VCaP (cell line): Measurements from ENCODE around the gene LDHAL6B.

Source experiments
- H3K27ac ChIP-seq: fragments of 450-650 bp; 2 replicates; pipeline ENCODE4 v1.5.1; 2017
- TF ChIP-seq, protein P1 (sequence below): fragments of 450-650 bp; conservative IDR thresholded peaks from 2 replicates; pipeline ENCODE4 v1.5.1; 2017; ENCODE audit warnings: mild to moderate bottlenecking, moderate library complexity

The LDHAL6B gene

DNA sequence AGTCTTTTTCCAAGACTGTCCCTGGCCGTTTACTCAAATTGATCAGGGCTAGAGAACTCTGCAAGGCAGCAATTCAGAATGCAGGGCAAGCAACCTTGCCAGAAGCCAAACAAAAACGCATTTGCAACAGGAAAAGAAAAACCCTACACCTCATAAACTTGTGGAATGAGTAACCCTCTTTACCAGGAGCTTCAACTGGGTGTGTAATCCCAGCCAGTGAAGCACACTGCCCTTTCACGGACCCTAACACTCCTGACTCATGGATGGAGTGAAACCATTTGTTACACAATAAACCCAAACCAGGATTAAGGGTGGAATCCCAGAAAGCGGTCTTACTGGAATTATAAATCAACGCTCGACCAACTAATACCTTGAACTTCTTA lies 14.8 kb upstream of the LDHAL6B start:
- H3K27ac ChIP-seq, result no peak overlapping the region
- TF ChIP-seq, protein P1, sequence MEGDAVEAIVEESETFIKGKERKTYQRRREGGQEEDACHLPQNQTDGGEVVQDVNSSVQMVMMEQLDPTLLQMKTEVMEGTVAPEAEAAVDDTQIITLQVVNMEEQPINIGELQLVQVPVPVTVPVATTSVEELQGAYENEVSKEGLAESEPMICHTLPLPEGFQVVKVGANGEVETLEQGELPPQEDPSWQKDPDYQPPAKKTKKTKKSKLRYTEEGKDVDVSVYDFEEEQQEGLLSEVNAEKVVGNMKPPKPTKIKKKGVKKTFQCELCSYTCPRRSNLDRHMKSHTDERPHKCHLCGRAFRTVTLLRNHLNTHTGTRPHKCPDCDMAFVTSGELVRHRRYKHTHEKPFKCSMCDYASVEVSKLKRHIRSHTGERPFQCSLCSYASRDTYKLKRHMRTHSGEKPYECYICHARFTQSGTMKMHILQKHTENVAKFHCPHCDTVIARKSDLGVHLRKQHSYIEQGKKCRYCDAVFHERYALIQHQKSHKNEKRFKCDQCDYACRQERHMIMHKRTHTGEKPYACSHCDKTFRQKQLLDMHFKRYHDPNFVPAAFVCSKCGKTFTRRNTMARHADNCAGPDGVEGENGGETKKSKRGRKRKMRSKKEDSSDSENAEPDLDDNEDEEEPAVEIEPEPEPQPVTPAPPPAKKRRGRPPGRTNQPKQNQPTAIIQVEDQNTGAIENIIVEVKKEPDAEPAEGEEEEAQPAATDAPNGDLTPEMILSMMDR, result no peak

GRCh38 chr15:59194639-59195325 lies 11.9 kb upstream of the LDHAL6B start:
- H3K27ac ChIP-seq, result no peak overlapping the region
- TF ChIP-seq, protein P1, result no peak

GRCh38 chr15:59196416-59196815 lies 10.2 kb upstream of the LDHAL6B start:
- TF ChIP-seq, protein P1, result no peak
- H3K27ac ChIP-seq, result no peak overlapping the region

DNA sequence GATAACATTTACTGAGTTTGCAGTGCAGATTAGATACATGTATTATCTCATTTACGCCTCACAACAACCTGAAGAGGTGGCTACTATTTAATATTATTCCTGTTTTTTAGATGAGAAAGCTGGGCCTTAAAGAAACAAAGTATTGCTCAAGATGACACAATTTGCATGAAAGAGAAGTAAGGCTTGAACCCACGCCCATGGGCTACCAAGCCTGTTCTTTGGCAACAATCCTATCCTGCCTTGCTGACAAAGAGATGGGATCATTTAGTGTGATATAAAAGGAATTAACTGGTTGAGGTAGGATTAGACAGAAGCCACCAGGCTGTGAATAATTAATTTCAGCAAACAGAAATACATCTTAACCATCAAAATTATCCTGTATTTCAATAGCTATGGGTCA lies 9.2 kb upstream of the LDHAL6B start:
- H3K27ac ChIP-seq, result no peak overlapping the region
- TF ChIP-seq, protein P1, result no peak

GRCh38 chr15:59199626-59200465 lies 6.8 kb upstream of the LDHAL6B start:
- H3K27ac ChIP-seq, result no peak overlapping the region
- TF ChIP-seq, protein P1, result no peak

DNA sequence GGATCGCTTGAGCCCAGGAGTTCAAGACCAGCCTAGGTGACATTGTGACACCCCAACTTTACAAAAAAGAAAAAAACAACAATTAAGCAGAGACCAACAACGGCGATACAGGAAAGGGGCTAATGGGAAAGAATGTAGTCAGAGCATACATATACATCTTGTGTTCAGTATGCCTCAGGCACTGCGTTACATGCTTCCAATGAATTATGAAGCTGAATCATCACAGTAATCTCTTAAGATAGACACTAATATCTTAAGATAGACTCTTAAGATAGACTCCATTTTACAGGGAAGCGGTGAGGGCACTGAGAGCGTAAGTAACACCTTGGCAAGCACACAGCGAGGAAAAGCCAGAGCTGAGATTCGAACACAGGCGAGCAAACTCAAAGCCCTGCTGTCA lies 6.1 kb upstream of the LDHAL6B start:
- H3K27ac ChIP-seq, result no peak overlapping the region
- TF ChIP-seq, protein P1, result no peak

DNA sequence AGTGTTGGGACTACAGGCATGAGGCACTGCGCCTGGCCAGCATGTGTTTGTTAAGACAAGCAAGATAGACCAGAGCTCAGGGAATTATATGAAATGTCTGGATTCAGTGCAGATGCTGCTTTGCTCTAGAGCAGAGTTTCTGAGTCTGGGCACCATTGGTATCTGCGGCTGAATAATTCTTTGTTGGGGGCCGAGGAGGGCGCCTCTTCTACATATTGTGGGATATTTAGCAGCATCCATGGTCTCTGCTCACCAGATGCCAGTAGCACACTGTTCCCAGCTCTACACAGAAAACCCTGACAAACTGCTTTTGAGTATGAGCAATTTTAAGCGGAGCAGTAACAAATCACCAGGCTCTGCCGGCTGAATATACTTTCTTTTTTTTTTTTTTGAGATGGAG lies 3.6 kb upstream of the LDHAL6B start:
- no peak overlapping the region for H3K27ac ChIP-seq
- TF ChIP-seq, protein P1, result no peak
